Ureter (tissue), 1 donor: ENCODE measurements around the gene PRSS56. TPM values are rescaled to one million over a fixed set of nuclear protein-coding genes. Genes with fewer than 3 reads are reported as not detected.
"Not testable (repeated sequence)": the region's sequence is repeated elsewhere in the genome, so short reads cannot be mapped to it uniquely, and the experiment has no call there.

Experiments
- DNase-seq: peaks from one replicate; pipeline ENCODE4 v3.0.0-alpha.2; 2020; ENCODE audit warnings: low spot score
- total RNA-seq: library from RNA; stranded (reverse); gene quantifications from one replicate; pipeline ENCODE4 v1.2.4, GENCODE V29; 2023
- donor health status: DM: yes; HTN: yes; CAD: no.

The PRSS56 gene
- total RNA-seq, 1 donor from 2014 or later = not detected

- no peak for DNase-seq
Measured at GRCh38 chr2:232525791-232526371, 5.7 kb downstream of the PRSS56 start, which contains the start of gene CHRND. TSS of gene CHRND (plus strand) at chr2:232526160. CDS start at chr2:232526216, 56 bp downstream.

DNA sequence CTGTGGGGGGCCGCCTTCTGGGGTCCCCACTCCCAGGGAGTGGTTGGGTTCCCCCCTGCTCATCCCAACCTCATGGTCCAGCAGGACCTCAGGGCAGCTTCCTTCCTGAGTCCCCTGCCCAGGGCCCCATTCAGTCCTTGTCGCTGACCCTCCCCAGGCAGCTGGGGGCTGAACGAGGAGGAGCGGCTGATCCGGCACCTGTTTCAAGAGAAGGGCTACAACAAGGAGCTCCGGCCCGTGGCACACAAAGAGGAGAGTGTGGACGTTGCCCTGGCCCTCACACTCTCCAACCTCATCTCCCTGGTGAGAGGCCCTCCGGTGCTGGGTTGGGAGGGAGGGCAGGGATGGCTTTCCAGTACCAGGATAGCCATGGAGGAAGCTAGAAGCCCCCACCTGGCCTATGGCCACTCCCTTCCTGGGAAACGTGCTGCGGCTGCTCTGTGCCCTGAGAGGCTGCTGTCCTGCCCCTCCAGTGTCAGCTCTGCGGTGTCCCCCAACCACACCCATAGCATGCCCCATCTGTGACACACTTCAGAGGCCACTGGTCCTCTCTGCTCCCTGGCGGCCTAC is 6.3 kb downstream of the PRSS56 start:
- DNase-seq = no peak

- no peak for DNase-seq
Measured at GRCh38 chr2:232527905-232528470, 7.8 kb downstream of the PRSS56 start.

- DNase-seq = no peak
Measured at GRCh38 chr2:232528746-232529460, 8.7 kb downstream of the PRSS56 start.

DNA sequence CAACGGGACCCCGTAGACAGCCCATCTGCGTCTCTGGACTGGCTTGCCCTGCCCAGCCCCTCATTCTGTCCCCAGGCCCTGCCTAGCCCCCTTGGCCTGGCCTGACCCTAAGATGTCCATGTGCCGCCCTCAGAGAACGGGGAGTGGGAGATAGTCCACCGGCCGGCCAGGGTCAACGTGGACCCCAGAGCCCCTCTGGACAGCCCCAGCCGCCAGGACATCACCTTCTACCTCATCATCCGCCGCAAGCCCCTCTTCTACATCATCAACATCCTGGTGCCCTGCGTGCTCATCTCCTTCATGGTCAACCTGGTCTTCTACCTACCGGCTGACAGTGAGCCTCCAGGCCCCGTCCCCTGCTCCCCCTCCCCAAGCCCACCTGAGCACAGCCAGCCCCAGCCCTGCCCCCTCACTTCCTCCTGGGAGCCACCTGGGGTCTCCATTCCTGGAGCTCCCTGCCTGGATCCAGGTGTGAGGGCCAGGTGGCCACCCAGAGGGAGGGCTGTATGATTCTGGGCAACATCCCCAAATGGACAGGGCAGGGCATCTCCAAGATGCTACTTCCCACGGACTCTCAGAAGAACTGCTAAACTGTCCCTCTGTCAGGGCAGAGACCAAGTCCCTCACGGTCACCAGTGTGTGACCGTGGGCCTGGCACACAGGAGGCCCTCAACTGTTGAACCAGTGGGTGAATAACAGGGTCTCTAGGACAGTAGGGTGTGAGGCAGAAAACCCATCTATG is 9.8 kb downstream of the PRSS56 start:
- DNase-seq = no peak

DNA sequence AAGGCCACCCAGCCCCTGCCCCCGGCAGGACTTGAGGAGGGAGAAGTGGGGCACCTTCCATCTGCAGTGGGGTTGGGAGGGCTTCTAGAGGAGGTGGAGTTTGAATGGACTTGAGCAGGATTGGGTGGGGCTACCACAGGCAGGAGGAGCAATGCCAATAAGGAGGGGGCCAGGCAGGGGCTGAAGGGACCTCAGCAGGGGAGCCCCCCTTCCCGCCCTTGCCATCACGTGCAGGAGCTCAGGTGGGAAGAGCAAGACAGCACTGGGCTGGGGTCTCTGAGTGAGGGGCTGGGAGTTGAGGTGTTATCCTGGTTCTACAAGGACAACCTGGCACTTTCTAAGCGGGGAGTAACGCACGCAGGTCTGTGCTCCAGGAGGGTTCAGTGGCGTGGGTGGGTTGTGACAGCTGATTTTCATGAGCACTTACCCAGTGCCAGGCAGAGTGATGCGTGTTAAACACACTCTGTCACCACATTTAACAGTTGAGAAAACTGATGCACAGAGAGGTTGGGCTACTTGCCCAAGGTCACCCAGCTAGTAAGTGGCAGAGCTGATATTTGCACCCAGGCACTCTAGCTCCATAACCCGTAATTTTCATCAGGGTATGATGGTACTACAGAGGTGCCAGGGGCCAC is 10.6 kb downstream of the PRSS56 start:
- DNase-seq = no peak

DNA sequence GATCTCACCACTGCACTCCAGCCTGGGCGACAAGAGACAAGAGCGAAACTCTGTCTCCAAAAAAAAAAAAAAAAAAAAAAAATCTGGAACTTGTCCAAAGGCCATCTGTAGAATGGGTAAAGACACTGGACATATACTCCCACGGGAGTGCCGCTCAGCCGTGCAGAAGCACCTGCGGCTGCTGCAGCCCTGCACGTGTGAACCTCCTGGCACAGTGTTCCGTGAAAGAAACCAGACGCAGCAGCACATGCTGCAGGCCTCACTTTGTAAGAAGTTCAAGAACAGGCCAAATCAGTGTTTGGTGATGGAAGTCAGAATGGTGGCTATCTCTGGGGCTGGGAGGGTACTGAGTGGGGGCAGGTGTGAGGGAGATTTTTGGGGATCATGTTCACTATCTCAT is 12.2 kb downstream of the PRSS56 start:
- DNase-seq = no peak

- DNase-seq = not testable (repeated sequence)
Measured at GRCh38 chr2:232532821-232533220, 12.6 kb downstream of the PRSS56 start.

- DNase-seq = no peak
Measured at GRCh38 chr2:232533944-232534710, 13.9 kb downstream of the PRSS56 start.

- DNase-seq = no peak
Measured at GRCh38 chr2:232534940-232535651, 14.9 kb downstream of the PRSS56 start.

GRCh38 chr2:232535761-232536530 is 15.8 kb downstream of the PRSS56 start:
- DNase-seq = no peak

DNA sequence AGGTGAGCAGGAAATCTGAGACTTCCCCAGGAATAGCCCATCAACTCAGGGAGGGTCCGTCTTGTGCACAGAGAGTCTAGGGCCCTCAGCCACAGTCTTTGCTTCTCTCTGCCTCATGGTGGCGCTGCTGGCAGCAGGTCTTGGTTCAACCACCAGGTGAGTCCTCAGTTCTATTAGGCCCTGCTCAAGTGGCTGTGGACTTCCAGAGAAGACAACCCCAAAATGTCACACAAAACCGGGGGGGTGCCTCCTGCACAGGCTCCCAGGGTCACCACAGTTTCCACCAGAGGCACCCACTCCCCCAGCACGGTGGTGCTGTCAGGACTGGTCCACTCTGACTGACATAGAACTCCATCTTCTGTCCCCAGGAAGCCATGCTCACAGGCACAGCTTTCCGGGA is 16.9 kb downstream of the PRSS56 start:
- no peak for DNase-seq

DNA sequence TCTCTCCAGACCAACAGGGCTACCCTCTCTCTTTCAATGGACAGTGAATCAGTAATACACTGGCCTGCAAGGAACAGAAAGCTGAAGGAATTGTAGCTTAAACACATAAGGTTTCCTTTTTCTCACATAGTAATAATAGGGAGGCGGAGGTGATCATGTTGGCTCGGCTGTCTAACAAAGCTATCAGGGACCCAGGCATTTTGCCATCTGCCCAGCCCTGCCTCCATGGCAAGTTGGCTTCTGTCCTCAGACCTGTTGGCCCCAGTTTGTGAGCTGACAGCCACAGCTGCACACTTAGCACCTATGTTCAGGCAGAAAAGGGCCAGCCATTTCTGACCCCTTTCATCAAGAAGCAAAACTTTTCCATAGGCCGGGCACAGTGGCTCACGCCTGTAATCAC is 17.3 kb downstream of the PRSS56 start:
- no peak for DNase-seq

DNA sequence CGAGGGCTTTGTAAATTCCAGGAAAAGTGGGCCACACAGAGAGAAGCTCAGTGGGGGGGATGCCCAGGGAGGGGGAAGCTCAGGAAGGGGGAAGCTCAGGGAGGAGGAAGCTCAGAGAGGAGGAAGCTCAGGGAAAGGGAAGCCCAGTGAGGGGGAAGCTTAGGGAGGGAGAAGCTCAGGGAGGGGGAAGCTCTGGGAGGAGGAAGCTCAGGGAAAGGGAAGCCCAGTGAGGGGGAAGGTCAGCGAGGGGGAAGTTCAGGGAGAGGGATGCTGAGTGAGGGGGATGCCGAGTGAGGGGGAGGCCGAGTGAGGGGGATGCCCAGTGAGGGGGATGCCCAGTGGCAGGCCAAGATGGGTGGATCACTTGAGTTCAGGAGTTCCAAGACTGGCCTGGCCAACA is 18.5 kb downstream of the PRSS56 start:
- no peak for DNase-seq

DNA sequence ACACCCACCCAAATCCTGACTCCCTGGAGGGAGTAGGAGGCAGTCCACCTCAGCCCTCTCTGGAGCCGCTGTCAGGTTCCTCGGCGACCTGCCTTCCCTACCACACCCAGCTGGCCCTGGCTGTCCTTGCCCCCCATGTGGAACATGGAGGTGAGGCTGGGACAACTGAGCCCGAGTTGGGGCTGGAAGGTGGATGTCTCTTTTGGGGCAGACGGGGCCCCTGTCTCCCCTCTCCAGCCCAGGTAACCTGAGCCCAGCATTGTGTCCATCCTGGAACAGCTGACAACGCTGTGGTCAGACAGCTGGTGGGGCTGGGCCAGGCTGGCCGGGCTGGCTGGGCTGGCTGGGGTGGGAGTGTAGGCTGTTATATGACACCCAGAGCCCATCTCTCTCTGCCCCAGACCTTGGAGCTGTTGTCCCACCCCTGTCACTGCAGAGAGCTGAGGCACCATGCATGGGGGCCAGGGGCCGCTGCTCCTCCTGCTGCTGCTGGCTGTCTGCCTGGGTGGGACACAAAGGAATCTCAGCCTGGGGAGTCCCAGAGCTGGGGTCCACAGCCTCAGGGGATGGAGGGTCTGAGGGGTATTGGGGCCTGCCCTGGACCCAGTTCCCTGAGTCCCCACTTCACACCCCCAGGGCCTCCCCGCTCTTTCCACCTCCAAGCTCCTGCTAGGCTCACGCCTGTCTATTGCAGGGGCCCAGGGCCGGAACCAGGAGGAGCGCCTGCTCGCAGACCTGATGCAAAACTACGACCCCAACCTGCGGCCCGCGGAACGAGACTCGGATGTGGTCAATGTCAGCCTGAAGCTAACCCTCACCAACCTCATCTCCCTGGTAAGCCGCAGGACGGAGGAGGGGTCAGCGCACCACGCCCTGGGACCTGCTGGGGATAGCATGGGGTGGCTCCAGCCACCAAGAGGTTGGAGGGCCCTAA is 19.4 kb downstream of the PRSS56 start, which contains the start of gene CHRNG:
TSS of gene CHRNG (plus strand) at position 395 of the 934 bp plus-strand sequence. CDS start at position 451, 56 bp downstream.
- DNase-seq = no peak

DNA sequence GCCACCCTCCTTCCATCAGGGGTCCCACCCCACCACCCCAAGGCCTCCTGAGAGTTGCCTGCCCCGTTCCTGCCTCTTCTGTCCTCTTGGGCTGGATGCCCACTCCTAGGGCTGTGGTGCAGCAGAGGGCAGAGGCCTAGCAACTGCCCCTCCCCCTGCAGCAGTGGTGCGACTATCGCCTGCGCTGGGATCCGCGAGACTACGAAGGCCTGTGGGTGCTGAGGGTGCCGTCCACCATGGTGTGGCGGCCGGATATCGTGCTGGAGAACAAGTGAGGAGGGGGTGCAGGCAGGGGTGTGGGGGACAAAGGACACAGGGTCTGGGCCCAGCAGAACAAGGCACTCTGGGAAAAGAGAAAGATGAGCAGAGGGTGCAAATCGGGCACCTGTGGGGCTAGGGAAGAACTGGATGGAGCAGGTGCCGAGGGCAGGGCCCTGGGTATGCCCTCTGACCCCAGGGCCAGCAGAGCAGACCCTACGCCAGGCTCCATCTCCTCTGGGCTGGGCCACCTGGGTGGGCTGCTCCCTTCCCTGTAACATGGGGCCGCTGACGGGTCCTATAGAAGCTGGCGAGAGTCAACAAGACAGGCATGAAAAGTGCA is 20.4 kb downstream of the PRSS56 start:
- no peak for DNase-seq

DNA sequence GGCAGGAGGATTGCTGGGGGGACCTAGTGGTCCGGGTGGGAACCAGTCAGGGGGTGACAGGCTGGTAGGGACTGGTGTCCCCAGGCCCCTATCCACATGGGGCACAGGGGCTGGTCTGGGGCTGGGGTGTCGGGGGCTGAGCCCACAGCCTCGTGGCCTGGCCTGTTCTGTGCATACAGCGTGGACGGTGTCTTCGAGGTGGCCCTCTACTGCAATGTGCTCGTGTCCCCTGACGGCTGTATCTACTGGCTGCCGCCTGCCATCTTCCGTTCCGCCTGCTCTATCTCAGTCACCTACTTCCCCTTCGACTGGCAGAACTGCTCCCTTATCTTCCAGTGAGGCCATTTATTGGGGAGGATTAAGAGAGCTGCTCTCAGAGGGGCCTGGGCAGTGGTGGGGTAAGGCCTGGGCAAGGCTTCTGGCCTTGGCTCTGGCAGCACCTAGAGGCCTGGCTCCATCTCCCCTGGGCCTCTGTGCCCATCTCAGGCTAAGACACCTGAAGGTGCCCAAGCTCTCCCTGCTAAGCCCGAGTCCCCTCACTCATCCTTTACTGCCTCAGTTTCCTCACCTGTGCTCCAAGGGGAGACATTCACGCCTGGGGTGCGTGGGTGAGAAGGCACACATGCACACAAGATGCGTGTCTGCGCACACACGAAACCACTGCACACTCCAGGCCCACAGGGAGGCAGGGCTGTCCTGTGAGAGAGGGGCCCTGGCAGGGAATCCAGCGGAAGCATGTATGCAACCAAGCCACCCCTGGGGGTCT is 21.2 kb downstream of the PRSS56 start:
- DNase-seq = no peak
